ENCODE measurements around the gene SUN1.

Gene SUN1

DNA sequence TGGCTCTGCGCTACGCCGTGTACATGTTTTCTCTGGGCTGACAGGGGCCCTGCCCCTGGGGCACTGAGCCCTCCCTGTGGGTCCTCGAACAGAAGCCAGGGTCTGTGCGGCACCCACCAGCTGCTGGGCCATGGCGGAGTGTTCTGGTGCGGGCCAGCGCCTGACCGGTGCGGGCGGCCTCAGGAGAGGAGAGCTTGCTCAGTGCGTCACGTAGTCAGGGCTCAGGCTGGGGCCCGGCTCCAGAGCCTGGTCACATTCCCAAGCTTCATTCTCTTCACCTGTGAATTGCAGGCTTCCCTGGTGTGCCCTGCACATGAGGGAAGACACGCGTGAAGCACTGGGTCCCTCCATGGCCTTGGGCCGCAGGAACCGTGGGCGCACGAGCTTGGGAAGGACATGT, 59.5 kb downstream of the SUN1 start:
- DNase-seq (ENCODE audit: low read depth, low spot score) = no peak

DNA sequence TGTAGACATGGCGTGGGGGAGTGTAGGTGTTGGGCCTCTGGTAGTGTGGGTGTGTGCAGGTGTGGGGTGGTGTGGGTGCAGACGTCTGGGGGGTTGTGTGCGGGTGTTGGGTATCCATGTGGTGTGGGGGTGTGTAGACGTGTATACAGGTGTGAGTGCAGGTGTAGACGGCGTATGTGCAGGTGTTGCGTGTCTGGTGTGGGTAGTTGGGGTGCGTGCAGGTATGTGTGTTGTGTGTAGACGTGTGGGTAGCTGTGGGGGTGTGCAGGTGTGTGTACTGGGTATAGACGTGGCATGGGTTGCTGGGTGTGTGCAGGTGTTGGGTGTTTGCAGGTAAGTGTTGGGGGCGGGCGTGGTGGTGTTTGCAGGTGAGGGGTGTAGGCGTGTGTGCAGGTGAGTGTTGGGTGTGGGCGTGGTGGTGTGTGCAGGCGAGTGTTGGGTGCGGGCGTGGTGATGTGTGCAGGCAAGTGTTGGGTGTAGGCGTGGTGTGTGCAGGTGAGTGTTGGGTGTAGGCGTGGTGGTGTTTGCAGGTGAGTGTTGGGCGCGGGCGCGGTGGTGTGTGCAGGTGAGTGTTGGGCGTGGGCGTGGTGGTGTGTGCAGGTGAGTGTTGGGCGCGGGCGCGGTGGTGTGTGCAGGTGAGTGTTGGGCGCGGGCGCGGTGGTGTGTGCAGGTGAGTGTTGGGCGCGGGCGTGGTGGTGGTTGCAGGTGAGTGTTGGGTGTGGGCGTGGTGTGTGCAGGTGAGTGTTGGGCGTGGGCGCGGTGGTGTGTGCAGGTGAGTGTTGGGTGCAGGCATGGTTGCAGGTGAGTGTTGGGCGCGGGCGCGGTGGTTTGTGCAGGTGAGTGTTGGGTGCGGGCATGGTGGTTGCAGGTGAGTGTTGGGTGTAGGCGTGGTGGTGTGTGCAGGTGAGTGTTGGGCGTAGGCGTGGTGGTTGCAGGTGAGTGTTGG, 60.6 kb downstream of the SUN1 start:
- no peak for DNase-seq (ENCODE audit: low read depth, low spot score)

DNA sequence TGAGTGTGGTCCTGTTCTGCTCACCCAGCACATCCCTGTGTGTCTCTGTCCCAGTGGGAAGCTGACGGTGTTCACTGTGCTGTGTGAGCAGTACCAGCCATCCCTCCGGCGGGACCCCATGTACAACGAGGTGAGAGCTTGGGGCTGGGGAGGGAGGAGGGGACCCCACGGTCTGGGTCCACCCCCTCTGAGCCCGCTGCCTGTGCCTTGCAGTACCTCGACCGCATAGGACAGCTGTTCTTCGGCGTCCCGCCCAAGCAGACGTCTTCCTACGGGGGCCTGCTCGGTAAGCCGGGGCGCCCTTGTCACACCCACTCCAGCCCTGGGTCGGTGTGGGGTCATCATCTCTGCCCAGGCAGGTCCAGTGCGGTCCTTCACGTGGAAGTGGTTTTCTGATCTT, 61.4 kb downstream of the SUN1 start:
- no peak for DNase-seq (ENCODE audit: low read depth, low spot score)

DNA sequence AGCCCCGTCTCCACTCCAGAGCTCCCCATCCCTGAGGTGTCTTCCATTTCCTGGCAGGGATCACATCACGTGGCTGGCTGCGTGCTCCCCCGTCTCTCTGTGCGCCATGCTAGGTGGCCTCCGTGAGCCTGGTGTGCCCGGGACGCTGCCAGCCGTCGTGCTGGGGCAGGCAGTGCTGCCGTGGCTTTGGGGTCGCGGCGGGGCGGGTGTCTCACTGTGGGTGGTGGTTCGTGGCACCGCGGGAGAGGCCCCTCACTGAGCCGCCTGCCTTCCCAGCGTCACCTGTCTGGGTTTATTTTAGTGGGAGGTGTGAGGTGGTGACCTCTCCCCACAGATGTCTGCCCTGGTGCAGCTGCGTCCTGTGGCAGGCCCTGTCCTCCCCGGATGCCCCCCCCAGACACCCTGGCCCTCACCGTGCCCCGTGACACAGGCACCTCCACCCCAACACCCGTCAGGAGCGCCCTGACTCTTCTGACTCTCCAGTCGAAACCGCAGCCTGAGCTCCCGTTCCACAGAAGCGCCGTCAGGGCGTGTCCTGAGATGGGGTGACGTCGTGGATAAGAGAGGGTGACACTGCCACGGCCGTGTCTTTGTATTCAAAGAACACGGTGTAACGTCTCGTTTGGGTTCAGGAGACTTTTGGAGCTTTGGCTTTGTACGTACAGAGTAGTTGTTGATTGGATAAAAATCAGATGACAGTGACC, 62.0 kb downstream of the SUN1 start:
- DNase-seq (ENCODE audit: low read depth, low spot score) = no peak

DNA sequence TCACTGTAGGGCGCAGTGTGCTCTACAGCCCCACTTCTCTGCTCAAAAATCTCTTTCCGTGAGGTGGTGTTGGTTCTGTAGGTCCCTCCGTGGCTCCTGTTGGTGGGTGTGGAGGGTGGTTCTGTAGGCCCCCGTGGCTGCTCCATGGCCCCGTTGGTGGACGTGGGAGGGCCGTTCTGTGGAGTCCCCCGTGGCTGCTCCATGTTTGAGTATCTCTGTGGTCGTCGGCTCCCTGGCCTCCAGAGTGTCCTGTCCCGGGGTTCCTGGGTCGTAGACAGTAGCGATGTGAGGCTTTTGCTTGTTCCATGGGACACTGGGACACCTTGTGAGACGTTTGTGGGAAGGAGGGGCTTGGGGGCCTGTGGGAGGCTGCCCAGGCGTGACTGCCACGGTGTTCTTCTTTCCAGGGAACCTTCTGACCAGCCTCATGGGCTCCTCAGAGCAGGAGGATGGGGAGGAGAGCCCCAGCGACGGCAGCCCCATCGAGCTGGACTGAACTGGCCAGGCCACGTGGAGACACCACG, 62.7 kb downstream of the SUN1 start:
- DNase-seq (ENCODE audit: low read depth, low spot score) = no peak

GRCh38 chr7:895451-896052, 63.3 kb downstream of the SUN1 start:
- DNase-seq (ENCODE audit: low read depth, low spot score) = no peak

DNA sequence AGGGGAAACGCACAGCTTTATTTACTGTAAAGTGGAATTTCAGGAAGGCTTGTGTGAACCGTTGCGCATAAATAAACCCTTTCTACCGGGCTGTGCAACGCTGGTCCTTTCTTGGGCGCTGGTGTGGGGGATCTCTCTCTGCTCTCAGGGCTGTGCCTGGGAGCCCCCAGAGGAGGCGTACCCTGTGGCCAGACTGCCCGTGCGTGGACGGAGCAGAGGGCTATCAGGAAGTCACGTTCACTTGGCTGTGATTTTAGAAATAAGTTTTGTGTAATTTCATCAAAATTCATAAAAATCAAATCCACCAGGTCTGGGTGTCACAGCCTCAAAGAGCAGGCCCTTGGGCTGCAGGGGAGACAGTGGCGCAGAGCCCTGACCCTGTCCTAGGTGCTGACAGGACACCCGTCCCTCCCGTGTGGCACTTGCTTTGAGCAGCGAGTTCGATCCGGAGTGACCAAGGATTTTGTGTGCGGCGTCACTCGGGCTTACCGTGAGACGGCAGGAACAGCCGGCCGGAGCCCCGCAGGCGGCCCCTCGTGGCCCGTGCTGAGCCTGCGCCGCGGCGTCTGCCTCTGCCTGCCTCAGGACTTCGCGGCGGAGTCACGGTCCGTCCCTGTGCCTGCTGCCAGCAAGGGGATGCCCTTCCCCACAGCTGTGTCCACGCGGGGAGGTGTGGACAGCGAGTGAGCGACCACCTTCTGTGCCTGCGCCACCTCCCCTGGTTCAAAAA, 64.2 kb downstream of the SUN1 start:
- DNase-seq (ENCODE audit: low read depth, low spot score) = no peak

DNA sequence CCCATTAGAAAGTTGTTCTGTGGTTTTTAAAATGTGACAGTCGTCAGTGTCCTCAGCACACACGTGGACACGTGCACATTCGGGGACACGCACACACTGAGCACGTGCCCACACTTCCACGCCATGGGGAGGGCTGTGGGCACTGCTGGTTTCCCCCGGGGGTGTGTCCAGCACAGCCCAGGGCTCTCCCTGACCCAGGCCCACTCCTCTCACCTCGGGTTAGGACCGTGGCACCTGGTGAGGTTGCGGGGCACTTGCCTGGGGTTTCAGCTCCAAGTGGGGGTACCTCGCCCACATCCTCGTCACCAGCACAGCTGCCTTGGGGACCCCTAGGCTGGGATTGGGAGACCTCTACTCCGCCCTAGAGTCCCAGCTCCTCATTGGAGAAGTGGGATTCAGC, 64.8 kb downstream of the SUN1 start:
- DNase-seq (ENCODE audit: low read depth, low spot score) = no peak

GRCh38 chr7:897771-898376, 65.6 kb downstream of the SUN1 start:
- DNase-seq (ENCODE audit: low read depth, low spot score) = peak; percentile 26

GRCh38 chr7:898460-898854, 66.2 kb downstream of the SUN1 start:
- no peak for DNase-seq (ENCODE audit: low read depth, low spot score)

- no peak for DNase-seq (ENCODE audit: low read depth, low spot score)
Measured at GRCh38 chr7:898855-899681, 66.8 kb downstream of the SUN1 start.

- DNase-seq (ENCODE audit: low read depth, low spot score) = no peak
Measured at GRCh38 chr7:899806-900205, 67.5 kb downstream of the SUN1 start.

DNA sequence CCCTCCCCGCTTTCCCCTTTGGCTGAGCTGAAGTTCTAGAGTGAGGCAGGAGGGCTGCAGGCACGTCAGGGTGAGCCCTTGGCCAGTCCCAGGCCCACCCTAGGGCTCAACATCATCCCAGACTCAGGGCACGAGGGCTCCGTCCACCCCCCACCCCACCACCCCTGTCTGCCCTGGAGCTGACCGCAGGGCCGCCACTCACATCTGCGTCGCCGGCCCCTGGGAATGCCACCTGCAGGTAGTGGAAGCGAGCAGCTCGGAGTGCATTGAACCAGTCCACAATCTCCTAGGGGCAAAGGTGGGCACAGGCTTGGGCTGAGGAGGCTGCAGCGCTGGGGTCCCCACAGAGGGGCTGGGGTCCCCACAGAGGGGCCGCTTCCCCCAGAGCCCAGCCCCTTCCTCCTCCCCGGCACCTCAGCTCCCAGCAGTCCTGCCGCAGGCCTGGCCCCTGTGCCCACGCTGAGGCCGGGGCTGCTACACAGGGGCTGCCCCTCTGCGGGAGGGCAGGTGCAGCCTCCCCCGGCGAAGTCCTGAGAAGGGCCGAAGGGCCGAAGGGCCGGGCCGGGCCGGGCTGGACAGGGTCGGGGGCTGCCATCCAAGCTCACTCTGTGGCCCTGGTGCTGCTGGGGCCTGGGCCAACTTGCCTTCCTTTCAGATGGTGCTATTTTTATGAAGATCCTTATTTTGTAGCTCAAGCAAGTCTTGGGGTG, 68.2 kb downstream of the SUN1 start:
- no peak for DNase-seq (ENCODE audit: low read depth, low spot score)

DNA sequence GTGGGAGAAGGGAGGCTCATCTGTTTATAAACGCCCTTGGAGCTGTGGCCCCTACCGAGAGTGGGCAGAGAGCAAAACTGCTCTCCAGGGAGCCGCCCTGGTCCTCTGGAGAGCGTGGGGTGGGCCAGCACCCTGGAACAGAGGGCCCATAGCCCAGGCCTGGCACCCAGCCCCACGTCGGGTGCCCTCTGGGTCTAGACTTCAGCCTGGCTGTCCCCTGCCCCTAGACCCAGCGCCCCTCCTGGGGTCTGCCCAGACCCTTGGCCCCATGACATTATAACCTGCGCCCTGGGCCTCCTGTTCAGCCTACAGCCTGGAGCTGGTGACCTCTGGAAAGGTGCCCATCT, 68.7 kb downstream of the SUN1 start:
- DNase-seq (ENCODE audit: low read depth, low spot score) = no peak

DNA sequence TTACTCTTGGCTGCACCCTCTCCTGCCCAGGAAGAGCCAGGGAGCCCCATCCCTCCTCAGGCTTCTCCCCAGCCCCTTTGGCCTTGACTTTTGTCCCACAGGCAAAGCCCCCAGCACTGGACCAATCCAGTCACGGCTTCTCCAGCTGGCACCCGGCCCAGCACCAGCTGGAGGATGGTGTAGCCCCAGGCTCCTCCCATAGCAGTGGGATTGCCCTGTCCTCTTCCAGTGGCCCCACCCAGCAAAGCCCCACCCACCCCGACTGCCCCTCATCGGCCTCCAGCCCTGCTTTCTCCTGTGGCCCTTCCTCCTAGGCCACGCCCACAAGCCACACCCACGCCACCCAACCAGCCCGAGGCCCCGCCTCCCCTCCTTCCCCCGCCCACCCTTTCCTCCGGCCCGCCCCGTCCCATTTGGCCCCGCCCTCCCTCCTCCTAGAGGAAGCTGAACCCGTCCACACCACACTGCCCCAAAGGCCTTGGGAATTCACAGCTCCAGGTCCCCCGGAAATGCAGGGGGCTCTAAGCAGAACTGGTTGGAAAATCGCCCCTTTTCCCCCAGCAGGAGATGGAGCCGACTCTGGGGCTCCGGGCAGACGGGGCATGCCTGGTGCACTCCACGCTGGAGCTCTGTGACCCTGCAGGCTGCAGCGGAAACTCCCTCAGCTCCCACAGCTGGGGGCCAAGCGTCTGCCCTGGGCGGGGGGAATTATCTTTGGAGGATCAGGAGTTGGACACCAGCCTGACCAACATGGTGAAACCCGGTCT, 69.3 kb downstream of the SUN1 start:
- peak; percentile 68 for DNase-seq (ENCODE audit: low read depth, low spot score)

DNA sequence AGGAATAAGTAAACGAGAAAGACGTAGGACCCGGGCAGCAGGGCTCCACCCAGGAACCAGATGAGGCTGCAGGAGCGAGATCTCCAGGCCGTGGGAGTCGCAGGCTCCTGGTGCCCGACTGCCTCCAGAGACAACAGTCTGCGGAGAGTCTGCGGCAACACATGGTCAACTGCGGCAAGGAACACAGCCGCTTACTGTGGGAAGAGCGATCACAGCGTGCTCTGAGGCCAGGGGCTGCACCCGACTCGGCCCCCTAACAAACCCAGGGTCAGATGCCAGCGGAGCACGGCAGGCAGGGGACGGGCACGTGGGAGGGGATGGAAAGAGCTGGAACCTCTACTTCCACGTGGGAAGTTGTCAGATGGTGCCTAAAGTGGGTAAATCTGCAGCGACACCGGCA, 70.7 kb downstream of the SUN1 start:
- no peak for DNase-seq (ENCODE audit: low read depth, low spot score)

- no peak for DNase-seq (ENCODE audit: low read depth, low spot score)
Measured at GRCh38 chr7:903921-904755, 71.9 kb downstream of the SUN1 start.

DNA sequence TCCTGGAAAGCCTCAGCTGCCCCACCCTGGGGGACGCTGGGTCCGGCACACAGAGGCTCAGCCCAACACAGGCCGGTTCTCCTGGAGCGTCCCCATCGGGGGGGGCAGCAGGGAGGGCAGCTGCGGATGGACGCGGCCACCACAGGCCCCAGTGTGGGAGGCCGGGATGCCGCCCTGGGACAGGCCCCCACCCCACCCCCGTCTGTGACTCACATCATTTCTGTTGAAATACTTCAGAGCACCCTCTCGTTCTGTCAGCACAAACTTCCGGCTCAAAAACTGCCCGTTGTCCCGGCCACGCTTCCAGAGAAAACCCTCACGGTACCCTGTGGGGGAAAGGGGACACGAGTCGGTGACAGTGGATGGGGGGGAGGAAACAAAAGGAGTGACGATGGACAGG, 72.6 kb downstream of the SUN1 start:
- DNase-seq (ENCODE audit: low read depth, low spot score) = peak; percentile 42

Data from astrocyte of the hippocampus (primary cell).